Body of pancreas (tissue), 4 donors: ENCODE results near the gene FLT3. TPM values are rescaled to one million over a fixed set of nuclear protein-coding genes. Genes with fewer than 3 reads are reported as not detected.
"Not testable (repeated sequence)": the region's sequence is repeated elsewhere in the genome, so short reads cannot be mapped to it uniquely, and the experiment has no call there.

ENCODE experiments used
- ATAC-seq: fragments of 150-250 bp; one replicate; pipeline ENCODE4 v1.9.1; 2016
- DNase-seq, 4 donors: peaks; one replicate each; pipeline ENCODE4 v3.0.0-alpha.2; 2019
- H3K27ac ChIP-seq, 4 donors: fragments of 200-600 bp; sonication (generic); 1 replicate in 3 of 4; 2 replicates in 1 of 4; pipeline versions ENCODE4 v1.5.1 to v1.6.1; 2016 to 2019; ENCODE audit warnings: mild to moderate bottlenecking in 1 of 4, mixed read lengths in 1 of 4, moderate library complexity in 1 of 4
- H3K27me3 ChIP-seq, 2 donors: fragments of 200-600 bp; sonication (generic); one replicate each; pipeline ENCODE4 v1.6.0; 2016; ENCODE audit warnings: mild to moderate bottlenecking in 1 of 2
- H3K36me3 ChIP-seq, 2 donors: fragments of 200-600 bp; sonication (generic); replicated peaks in 1 of 2; 2 replicates each; pipeline ENCODE4 v1.5.1; 2016; ENCODE audit warnings: low read depth in 2 of 2; ENCODE audit not compliant: insufficient read depth in 1 of 2
- H3K4me1 ChIP-seq: fragments of 200-600 bp; sonication (generic); one replicate; pipeline ENCODE4 v1.6.0; 2016
- H3K4me3 ChIP-seq, 2 donors: fragments of 200-600 bp; sonication (generic); 1 replicate in 1 of 2; 2 replicates in 1 of 2; pipeline ENCODE4 v1.5.1; 2016 to 2019
- H3K9me3 ChIP-seq, 3 donors: fragments of 200-600 bp; sonication (generic); 1 replicate in 2 of 3; 2 replicates in 1 of 3; pipeline ENCODE4 v1.5.1; 2016
- POLR2A ChIP-seq, 3 donors: fragments of 450-650 bp; IDR thresholded peaks; one replicate each; pipeline ENCODE4 v1.6.1; 2016; ENCODE audit warnings: antibody characterized with exemption in 3 of 3, mild to moderate bottlenecking in 2 of 3
- WGBS, 2 donors: methylation state at CpG; one replicate each; pipeline ENCODE4 v1.1.5; 2017; 5-methylcytosine and 5-hydroxymethylcytosine counted together
- intact Hi-C: fragments of 100-400 bp; cut with DNase I; formaldehyde crosslinking; loops from one replicate; pipeline ENCODE4 v1.15.1; 2023
- total RNA-seq, 2 donors: library from RNA; depleted of rRNA; stranded (reverse); fragments of >200 nt; gene quantifications; one replicate each; pipeline ENCODE4 v1.1.0, GENCODE V29; 2016
- TF ChIP-seq, protein P1 (sequence below), 7 experiments: fragments of 450-650 bp in 4 of 7; fragments of 200-600 bp in 3 of 7; sonication (generic) in 3 of 7; IDR thresholded peaks; one replicate each; pipeline ENCODE4 v1.5.1; 2016 to 2019; ENCODE audit warnings: antibody characterized with exemption in 7 of 7

Gene FLT3
- total RNA-seq, 2 donors from 2014 or later: 2.0 to 4.2 TPM

GRCh38 chr13:28010046-28010445, 90.3 kb downstream of the FLT3 start:
- intact Hi-C loops: no loop called here
- 66 to 73% methylated on average over 5 of the region's 5 CpGs for WGBS, 2 donors

GRCh38 chr13:28005016-28005415, 95.4 kb downstream of the FLT3 start:
- H3K27ac ChIP-seq, H3K4me1 ChIP-seq, H3K4me3 ChIP-seq, H3K27me3 ChIP-seq, intact Hi-C loops, DNase-seq, H3K9me3 ChIP-seq, ATAC-seq, H3K36me3 ChIP-seq: not testable (repeated sequence)
- 87 to 92% methylated on average over 13 of the region's 13 CpGs for whole genome bisulfite sequencing, 2 donors

More at GRCh38 chr13:28010046-28010445, 90.3 kb downstream of the FLT3 start:
- TF ChIP-seq POLR2A (IDR thresholded peaks at IDR 0.05): no peak
- TF ChIP-seq, protein P1, sequence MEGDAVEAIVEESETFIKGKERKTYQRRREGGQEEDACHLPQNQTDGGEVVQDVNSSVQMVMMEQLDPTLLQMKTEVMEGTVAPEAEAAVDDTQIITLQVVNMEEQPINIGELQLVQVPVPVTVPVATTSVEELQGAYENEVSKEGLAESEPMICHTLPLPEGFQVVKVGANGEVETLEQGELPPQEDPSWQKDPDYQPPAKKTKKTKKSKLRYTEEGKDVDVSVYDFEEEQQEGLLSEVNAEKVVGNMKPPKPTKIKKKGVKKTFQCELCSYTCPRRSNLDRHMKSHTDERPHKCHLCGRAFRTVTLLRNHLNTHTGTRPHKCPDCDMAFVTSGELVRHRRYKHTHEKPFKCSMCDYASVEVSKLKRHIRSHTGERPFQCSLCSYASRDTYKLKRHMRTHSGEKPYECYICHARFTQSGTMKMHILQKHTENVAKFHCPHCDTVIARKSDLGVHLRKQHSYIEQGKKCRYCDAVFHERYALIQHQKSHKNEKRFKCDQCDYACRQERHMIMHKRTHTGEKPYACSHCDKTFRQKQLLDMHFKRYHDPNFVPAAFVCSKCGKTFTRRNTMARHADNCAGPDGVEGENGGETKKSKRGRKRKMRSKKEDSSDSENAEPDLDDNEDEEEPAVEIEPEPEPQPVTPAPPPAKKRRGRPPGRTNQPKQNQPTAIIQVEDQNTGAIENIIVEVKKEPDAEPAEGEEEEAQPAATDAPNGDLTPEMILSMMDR (IDR thresholded peaks at IDR 0.05): no peak
- ATAC-seq (no peak), DNase-seq (no peak)
- H3K4me3 ChIP-seq: no peak overlapping the region
- no peaks in the 10 kb centered on the region for H3K36me3 ChIP-seq
- no peaks in the 10 kb centered on the region for H3K27me3 ChIP-seq
- no peak overlapping the region for H3K27ac ChIP-seq
- no peaks in the 10 kb centered on the region for H3K9me3 ChIP-seq
- H3K4me1 ChIP-seq: no peaks in the 10 kb centered on the region

- intact Hi-C loops: no loop called here
These were observed 97.3 kb downstream of the FLT3 start for GRCh38 chr13:28002886-28003698.

GRCh38 chr13:28001837-28002473, 98.4 kb downstream of the FLT3 start:
- intact Hi-C loops: no loop called here
- ATAC-seq: no peak
- 83 to 92% methylated on average over 4 to 18 of the region's 20 CpGs for WGBS, 2 donors

More at GRCh38 chr13:28002886-28003698, 97.3 kb downstream of the FLT3 start:
- Histone ChIP-seq H3K4me1 (peaks cover 3% of the 10 kb centered on the region), H3K4me3 (no peak overlapping the region), H3K27ac (no peak overlapping the region), H3K9me3 (no peaks in the 10 kb centered on the region), H3K27me3 (no peaks in the 10 kb centered on the region), H3K36me3 (no peaks in the 10 kb centered on the region)
- DNase-seq: peak in 1 of 4 donors; percentile 38
- TF ChIP-seq, protein P1 (IDR thresholded peaks at IDR 0.05): no peak
- no peak for TF ChIP-seq POLR2A (IDR thresholded peaks at IDR 0.05)
- ATAC-seq: no peak
- 78 to 81% methylated on average over 6 of the region's 6 CpGs for WGBS, 2 donors

GRCh38 chr13:28001049-28001448, 99.3 kb downstream of the FLT3 start:
- Histone ChIP-seq H3K36me3 (no peaks in the 10 kb centered on the region), H3K27me3 (no peaks in the 10 kb centered on the region), H3K4me3 (no peak overlapping the region), H3K4me1 (peaks cover 7% of the 10 kb centered on the region), H3K27ac (no peak overlapping the region), H3K9me3 (no peaks in the 10 kb centered on the region)
- DNase-seq (no peak), ATAC-seq (no peak)
- TF ChIP-seq POLR2A (IDR thresholded peaks at IDR 0.05): no peak
- TF ChIP-seq, protein P1 (IDR thresholded peaks at IDR 0.05): no peak
- intact Hi-C loops: no loop called here
- WGBS, 2 donors: 89 to 93% methylated on average over 6 to 11 of the region's 11 CpGs

More at GRCh38 chr13:28001837-28002473, 98.4 kb downstream of the FLT3 start:
- TF ChIP-seq, protein P1 (IDR thresholded peaks at IDR 0.05): no peak
- no peak for TF ChIP-seq POLR2A (IDR thresholded peaks at IDR 0.05)
- Histone ChIP-seq H3K27ac (no peak overlapping the region), H3K27me3 (no peaks in the 10 kb centered on the region), H3K4me1 (peaks cover 7% of the 10 kb centered on the region), H3K36me3 (no peaks in the 10 kb centered on the region), H3K9me3 (no peaks in the 10 kb centered on the region), H3K4me3 (no peak overlapping the region)
- DNase-seq: no peak
